Effector memory CD4-positive, alpha-beta T cell (primary cell): ENCODE results near the gene CUX1.
"Not testable (repeated sequence)": the region's sequence is repeated elsewhere in the genome, so short reads cannot be mapped to it uniquely, and the experiment has no call there.

Experiments
- DNase-seq, 3 donors: peaks; one replicate each; pipeline ENCODE4 v3.0.0-alpha.2; 2020
- H3K27ac ChIP-seq: 2 replicates; pipeline ENCODE4 v1.7.0; 2013; ENCODE audit warnings: mild to moderate bottlenecking, low read length, moderate library complexity; ENCODE audit not compliant: insufficient read depth, poor library complexity, severe bottlenecking
- H3K27me3 ChIP-seq: replicated peaks from 2 replicates; pipeline ENCODE4 v1.7.0; 2013; ENCODE audit warnings: mild to moderate bottlenecking, low read length; ENCODE audit not compliant: insufficient read depth, control insufficient read depth, poor library complexity, severe bottlenecking
- H3K36me3 ChIP-seq: 2 replicates; pipeline ENCODE4 v1.7.0; 2013; ENCODE audit warnings: mild to moderate bottlenecking, low read length, moderate library complexity; ENCODE audit not compliant: control insufficient read depth, insufficient read depth
- H3K4me1 ChIP-seq: 2 replicates; pipeline ENCODE4 v1.7.0; 2013; ENCODE audit warnings: low read length, mild to moderate bottlenecking; ENCODE audit not compliant: control insufficient read depth, insufficient read depth, poor library complexity, severe bottlenecking
- H3K4me3 ChIP-seq: 2 replicates; pipeline ENCODE4 v1.7.0; 2013; ENCODE audit warnings: low read length, low read depth, mild to moderate bottlenecking; ENCODE audit not compliant: insufficient read depth, poor library complexity, severe bottlenecking
- H3K9me3 ChIP-seq: 2 replicates; pipeline ENCODE4 v1.7.0; 2013; ENCODE audit warnings: mild to moderate bottlenecking, low read length, moderate library complexity; ENCODE audit not compliant: control insufficient read depth

The CUX1 gene

DNA sequence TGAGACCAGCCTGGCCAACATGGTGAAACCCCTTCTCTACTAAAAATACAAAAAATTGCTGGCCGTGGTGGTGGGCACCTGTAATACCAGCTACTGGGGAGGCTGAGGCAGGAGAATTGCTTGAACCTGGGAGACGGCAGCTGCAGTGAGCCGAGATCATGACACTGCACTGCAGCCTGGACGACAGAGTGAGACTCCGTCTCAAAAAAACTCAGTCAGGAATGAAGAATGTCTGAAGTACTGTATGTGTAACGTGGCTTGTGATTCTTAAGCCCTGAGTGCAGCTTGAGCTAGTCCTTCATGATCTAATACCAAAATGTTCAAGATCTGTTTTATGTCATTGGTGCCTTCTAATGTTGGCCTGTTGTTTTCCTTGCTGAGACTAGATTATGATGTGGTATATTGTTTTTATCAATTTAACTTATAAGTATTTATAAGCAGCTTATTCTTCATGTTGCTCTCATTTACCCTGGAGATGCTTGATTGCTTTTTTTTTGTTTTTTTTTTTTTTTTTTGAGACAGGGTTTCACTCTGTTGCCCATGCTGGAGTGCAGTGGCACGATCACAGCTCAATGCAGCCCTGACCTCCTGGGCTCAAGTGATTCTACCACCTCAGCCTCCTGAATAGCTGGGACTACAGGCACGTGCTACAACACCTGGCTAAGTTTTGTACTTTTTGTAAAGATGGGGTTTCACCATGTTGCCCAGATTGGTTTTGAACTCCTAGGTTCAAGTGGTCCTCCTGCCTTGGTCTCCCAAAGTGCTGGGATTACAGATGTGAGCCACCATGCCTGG is 513.4 kb downstream of the CUX1 start:
- DNase-seq, H3K4me1 ChIP-seq, H3K4me3 ChIP-seq, H3K27ac ChIP-seq, H3K36me3 ChIP-seq, H3K27me3 ChIP-seq, H3K9me3 ChIP-seq: not testable (repeated sequence)
